WTC11 (cell line): ENCODE data around the gene FUBP3. TPM values are rescaled to one million over a fixed set of nuclear protein-coding genes. Genes with fewer than 3 reads are reported as not detected.

Experiments used
- ATAC-seq: fragments of 200-7000 bp; cut with Tn5 transposase; 2 replicates; pipeline ENCODE4 v1.10.0; 2021; ENCODE audit warnings: mild to moderate bottlenecking, moderate library complexity
- CTCF ChIA-PET: fragments of 300-600 bp; sonication (Branson Sonifier 250); formaldehyde crosslinking; loops from one replicate; lab custom pipeline; 2021; ENCODE audit warnings: antibody characterized with exemption; lab: Charles Lee
- POLR2A ChIA-PET: fragments of 350-600 bp; sonication (Branson Sonifier 250); formaldehyde crosslinking; loops from one replicate; lab custom pipeline; 2021; ENCODE audit warnings: antibody characterized with exemption; lab: Charles Lee
- DNase-seq: peaks from one replicate; pipeline ENCODE4 v3.0.0; 2021; ENCODE audit warnings: low spot score
- H3K27ac Mint-ChIP-seq: 2 replicates; pipeline ENCODE4 v1.8.0; 2021; ENCODE audit warnings: mixed read lengths
- H3K27me3 Mint-ChIP-seq: 2 replicates; pipeline ENCODE4 v1.8.0; 2021; ENCODE audit warnings: low read depth, mild to moderate bottlenecking, moderate library complexity, mixed read lengths
- H3K36me3 Mint-ChIP-seq: 2 replicates; pipeline ENCODE4 v1.8.0; 2021; ENCODE audit warnings: mixed read lengths
- H3K4me1 Mint-ChIP-seq: 2 replicates; pipeline ENCODE4 v1.8.0; 2022; ENCODE audit warnings: mixed read lengths
- H3K4me3 Mint-ChIP-seq: 2 replicates; pipeline ENCODE4 v1.8.0; 2021; ENCODE audit warnings: mild to moderate bottlenecking, moderate library complexity, mixed read lengths
- H3K9me3 Mint-ChIP-seq: 2 replicates; pipeline ENCODE4 v1.8.0; 2021; ENCODE audit warnings: mixed read lengths
- ATF1 ChIP-seq: sonication (generic); formaldehyde crosslinking; IDR thresholded peaks from 2 replicates; pipeline ENCODE4 v1.8.1; 2023; ENCODE audit warnings: mild to moderate bottlenecking, moderate library complexity, missing genetic modification reagents
- CREM ChIP-seq: sonication (generic); formaldehyde crosslinking; IDR thresholded peaks from 2 replicates; pipeline ENCODE4 v1.8.1; 2022; ENCODE audit warnings: mild to moderate bottlenecking, missing genetic modification reagents, moderate library complexity
- EMX1 ChIP-seq: fragments of 250-450 bp; sonication (Bioruptor Pico); IDR thresholded peaks from 2 replicates; pipeline ENCODE4 v1.8.0; 2021; ENCODE audit warnings: mild to moderate bottlenecking
- ETV6 ChIP-seq: sonication (generic); formaldehyde crosslinking; IDR thresholded peaks from 2 replicates; pipeline ENCODE4 v1.8.1; 2022; ENCODE audit warnings: mild to moderate bottlenecking, missing genetic modification reagents
- GABPB1 ChIP-seq: sonication (generic); formaldehyde crosslinking; IDR thresholded peaks from 2 replicates; pipeline ENCODE4 v1.8.1; 2023; ENCODE audit warnings: mild to moderate bottlenecking, missing genetic modification reagents
- HMGA2 ChIP-seq: fragments of 250-450 bp; sonication (Bioruptor Pico); IDR thresholded peaks from 2 replicates; pipeline ENCODE4 v1.4.0; 2021; ENCODE audit warnings: mild to moderate bottlenecking, moderate library complexity
- JAZF1 ChIP-seq: fragments of 250-450 bp; sonication (Bioruptor Pico); IDR thresholded peaks from 2 replicates; pipeline ENCODE4 v1.9.0; 2021; ENCODE audit warnings: moderate library complexity, mild to moderate bottlenecking, inconsistent platforms
- SMAD4 ChIP-seq: sonication (generic); formaldehyde crosslinking; IDR thresholded peaks from 2 replicates; pipeline ENCODE4 v1.8.0; 2022; ENCODE audit warnings: mild to moderate bottlenecking, missing genetic modification reagents
- SOX15 ChIP-seq: fragments of 250-450 bp; sonication (Bioruptor Pico); IDR thresholded peaks from 2 replicates; pipeline ENCODE4 v1.9.0; 2021; ENCODE audit warnings: mild to moderate bottlenecking
- TP53 ChIP-seq: sonication (generic); formaldehyde crosslinking; IDR thresholded peaks from 2 replicates; pipeline ENCODE4 v1.8.1; 2023; ENCODE audit warnings: mild to moderate bottlenecking, missing genetic modification reagents
- ZBTB21 ChIP-seq: sonication (generic); formaldehyde crosslinking; IDR thresholded peaks from 2 replicates; pipeline ENCODE4 v1.8.1; 2023; ENCODE audit warnings: mild to moderate bottlenecking, missing genetic modification reagents, borderline replicate concordance
- ZNF121 ChIP-seq: sonication (generic); formaldehyde crosslinking; IDR thresholded peaks from 2 replicates; pipeline ENCODE4 v1.8.0; 2023; ENCODE audit warnings: missing genetic modification reagents
- ZNF138 ChIP-seq: sonication (generic); formaldehyde crosslinking; conservative IDR thresholded peaks from 2 replicates; pipeline ENCODE4 v1.8.1; 2022; ENCODE audit warnings: mild to moderate bottlenecking, moderate library complexity, missing genetic modification reagents
- total RNA-seq: library from RNA; stranded (reverse); gene quantifications from 3 replicates; pipeline ENCODE4 v1.2.3, GENCODE V29; 2021
- TF ChIP-seq, protein P1 (sequence below): sonication (generic); formaldehyde crosslinking; IDR thresholded peaks from 2 replicates; pipeline ENCODE4 v1.8.0; 2023; ENCODE audit warnings: mild to moderate bottlenecking, missing genetic modification reagents
- TF ChIP-seq, protein P2 (sequence below): sonication (generic); formaldehyde crosslinking; IDR thresholded peaks from 2 replicates; pipeline ENCODE4 v1.8.1; 2023; ENCODE audit warnings: mild to moderate bottlenecking, missing genetic modification reagents
- TF ChIP-seq, protein P3 (sequence below): sonication (generic); formaldehyde crosslinking; IDR thresholded peaks from 2 replicates; pipeline ENCODE4 v1.8.0; 2022; ENCODE audit warnings: mild to moderate bottlenecking, missing genetic modification reagents
- TF ChIP-seq, protein P4 (sequence below): sonication (generic); formaldehyde crosslinking; IDR thresholded peaks from 2 replicates; pipeline ENCODE4 v1.8.1; 2023; ENCODE audit warnings: mild to moderate bottlenecking, missing genetic modification reagents, moderate library complexity
- TF ChIP-seq, protein P5 (sequence below): sonication (generic); formaldehyde crosslinking; conservative IDR thresholded peaks from 2 replicates; pipeline ENCODE4 v1.8.1; 2023; ENCODE audit warnings: mild to moderate bottlenecking, low read depth, missing genetic modification reagents, moderate library complexity
- TF ChIP-seq, protein P6 (sequence below): sonication (generic); formaldehyde crosslinking; IDR thresholded peaks from 2 replicates; pipeline ENCODE4 v1.8.0; 2022; ENCODE audit warnings: missing genetic modification reagents
- TF ChIP-seq, protein P7 (sequence below): sonication (generic); formaldehyde crosslinking; IDR thresholded peaks from 2 replicates; pipeline ENCODE4 v1.8.0; 2022; ENCODE audit warnings: mild to moderate bottlenecking, missing genetic modification reagents

Gene FUBP3
- total RNA-seq, 1 experiment from 2014 or later = 83.0 TPM

DNA sequence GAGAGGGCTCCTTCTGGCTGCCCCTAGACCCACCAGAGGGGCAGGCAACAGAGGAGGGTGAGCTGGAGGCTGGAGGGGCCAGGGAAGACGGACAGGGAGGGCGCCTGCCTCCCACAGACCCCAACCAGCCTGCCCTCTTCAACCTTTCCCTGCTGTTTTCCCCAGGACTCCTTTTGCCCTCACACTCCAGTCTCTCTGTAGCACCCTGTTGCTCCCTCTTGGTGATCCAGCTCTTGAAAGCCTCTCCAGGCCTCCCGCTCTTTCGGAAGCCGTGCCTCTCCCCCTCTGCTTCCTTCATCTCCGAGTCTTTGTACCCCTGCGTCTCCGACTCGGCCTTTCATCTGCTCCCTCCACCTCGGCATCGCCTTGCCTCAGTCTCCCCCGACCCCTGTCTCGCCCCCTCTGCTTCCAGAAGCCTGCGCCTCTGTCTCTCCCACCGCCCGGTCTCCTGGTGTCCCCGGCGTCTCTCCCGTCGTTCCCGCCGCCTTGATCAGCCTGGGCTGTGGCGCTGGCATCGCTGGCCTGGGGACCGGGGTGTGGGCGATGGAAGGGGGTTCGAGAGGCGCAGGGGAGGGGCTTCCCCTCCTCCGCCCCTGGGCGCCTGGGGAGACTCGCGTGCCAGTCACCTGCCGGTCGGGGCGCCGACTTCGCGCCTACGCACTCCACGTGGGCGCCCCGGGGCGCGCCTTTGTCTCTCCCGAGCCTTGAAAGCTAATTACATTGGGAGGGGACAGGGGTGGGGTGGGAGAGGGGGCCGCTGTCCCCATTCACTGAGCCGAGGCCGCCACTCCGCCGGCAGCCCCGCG, 79.7 kb downstream of the FUBP3 start:
- H3K27me3 Mint-ChIP-seq = peaks cover 100% of the 10 kb centered on the region
- peak overlapping the region; percentile 62 for H3K4me3 Mint-ChIP-seq
- peaks cover 16% of the 10 kb centered on the region for H3K4me1 Mint-ChIP-seq
- ChIA-PET POLR2A (interaction anchor here (1.0 kb wide), 1 partner anchor 23 kb away, joined by 3 read pairs; no protein-coding TSS in a partner anchor), CTCF (interaction anchor here (1.2 to 1.9 kb wide), 2 partner anchors 23 to 25 kb away, joined by 5 to 10 read pairs; no protein-coding TSS in a partner anchor)
- H3K9me3 Mint-ChIP-seq = no peaks in the 10 kb centered on the region
- no peak for ATAC-seq
- peak; percentile 33 for DNase-seq
- no peak overlapping the region for H3K27ac Mint-ChIP-seq
- H3K36me3 Mint-ChIP-seq = 0 out of 2 replicates have a peak, but pooled peaks cover 3% of the 10 kb centered on the region
- TF ChIP-seq, protein P1, sequence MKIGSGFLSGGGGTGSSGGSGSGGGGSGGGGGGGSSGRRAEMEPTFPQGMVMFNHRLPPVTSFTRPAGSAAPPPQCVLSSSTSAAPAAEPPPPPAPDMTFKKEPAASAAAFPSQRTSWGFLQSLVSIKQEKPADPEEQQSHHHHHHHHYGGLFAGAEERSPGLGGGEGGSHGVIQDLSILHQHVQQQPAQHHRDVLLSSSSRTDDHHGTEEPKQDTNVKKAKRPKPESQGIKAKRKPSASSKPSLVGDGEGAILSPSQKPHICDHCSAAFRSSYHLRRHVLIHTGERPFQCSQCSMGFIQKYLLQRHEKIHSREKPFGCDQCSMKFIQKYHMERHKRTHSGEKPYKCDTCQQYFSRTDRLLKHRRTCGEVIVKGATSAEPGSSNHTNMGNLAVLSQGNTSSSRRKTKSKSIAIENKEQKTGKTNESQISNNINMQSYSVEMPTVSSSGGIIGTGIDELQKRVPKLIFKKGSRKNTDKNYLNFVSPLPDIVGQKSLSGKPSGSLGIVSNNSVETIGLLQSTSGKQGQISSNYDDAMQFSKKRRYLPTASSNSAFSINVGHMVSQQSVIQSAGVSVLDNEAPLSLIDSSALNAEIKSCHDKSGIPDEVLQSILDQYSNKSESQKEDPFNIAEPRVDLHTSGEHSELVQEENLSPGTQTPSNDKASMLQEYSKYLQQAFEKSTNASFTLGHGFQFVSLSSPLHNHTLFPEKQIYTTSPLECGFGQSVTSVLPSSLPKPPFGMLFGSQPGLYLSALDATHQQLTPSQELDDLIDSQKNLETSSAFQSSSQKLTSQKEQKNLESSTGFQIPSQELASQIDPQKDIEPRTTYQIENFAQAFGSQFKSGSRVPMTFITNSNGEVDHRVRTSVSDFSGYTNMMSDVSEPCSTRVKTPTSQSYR = 0 out of 2 replicates have a peak, but pooled peaks have one; percentile 28
- TF ChIP-seq, protein P2, sequence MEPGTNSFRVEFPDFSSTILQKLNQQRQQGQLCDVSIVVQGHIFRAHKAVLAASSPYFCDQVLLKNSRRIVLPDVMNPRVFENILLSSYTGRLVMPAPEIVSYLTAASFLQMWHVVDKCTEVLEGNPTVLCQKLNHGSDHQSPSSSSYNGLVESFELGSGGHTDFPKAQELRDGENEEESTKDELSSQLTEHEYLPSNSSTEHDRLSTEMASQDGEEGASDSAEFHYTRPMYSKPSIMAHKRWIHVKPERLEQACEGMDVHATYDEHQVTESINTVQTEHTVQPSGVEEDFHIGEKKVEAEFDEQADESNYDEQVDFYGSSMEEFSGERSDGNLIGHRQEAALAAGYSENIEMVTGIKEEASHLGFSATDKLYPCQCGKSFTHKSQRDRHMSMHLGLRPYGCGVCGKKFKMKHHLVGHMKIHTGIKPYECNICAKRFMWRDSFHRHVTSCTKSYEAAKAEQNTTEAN = no peak
- no peak for TF ChIP-seq HMGA2
- TF ChIP-seq TP53 = no peak
- no peak for TF ChIP-seq ZNF138
- TF ChIP-seq ZBTB21 (CRISPR knock-in tag) = no peak
- TF ChIP-seq, protein P3, sequence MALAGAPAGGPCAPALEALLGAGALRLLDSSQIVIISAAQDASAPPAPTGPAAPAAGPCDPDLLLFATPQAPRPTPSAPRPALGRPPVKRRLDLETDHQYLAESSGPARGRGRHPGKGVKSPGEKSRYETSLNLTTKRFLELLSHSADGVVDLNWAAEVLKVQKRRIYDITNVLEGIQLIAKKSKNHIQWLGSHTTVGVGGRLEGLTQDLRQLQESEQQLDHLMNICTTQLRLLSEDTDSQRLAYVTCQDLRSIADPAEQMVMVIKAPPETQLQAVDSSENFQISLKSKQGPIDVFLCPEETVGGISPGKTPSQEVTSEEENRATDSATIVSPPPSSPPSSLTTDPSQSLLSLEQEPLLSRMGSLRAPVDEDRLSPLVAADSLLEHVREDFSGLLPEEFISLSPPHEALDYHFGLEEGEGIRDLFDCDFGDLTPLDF = no peak
- TF ChIP-seq SMAD4 = no peak
- no peak for TF ChIP-seq CREM (CRISPR knock-in tag)
- no peak for TF ChIP-seq ATF1 (CRISPR knock-in tag)
- no peak for TF ChIP-seq EMX1
- TF ChIP-seq, protein P4, sequence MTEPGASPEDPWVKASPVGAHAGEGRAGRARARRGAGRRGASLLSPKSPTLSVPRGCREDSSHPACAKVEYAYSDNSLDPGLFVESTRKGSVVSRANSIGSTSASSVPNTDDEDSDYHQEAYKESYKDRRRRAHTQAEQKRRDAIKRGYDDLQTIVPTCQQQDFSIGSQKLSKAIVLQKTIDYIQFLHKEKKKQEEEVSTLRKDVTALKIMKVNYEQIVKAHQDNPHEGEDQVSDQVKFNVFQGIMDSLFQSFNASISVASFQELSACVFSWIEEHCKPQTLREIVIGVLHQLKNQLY = no peak
- no peak for TF ChIP-seq ZNF121 (CRISPR knock-in tag)
- TF ChIP-seq GABPB1 = no peak
- TF ChIP-seq ETV6 = no peak
- TF ChIP-seq SOX15 = no peak
- TF ChIP-seq, protein P5, sequence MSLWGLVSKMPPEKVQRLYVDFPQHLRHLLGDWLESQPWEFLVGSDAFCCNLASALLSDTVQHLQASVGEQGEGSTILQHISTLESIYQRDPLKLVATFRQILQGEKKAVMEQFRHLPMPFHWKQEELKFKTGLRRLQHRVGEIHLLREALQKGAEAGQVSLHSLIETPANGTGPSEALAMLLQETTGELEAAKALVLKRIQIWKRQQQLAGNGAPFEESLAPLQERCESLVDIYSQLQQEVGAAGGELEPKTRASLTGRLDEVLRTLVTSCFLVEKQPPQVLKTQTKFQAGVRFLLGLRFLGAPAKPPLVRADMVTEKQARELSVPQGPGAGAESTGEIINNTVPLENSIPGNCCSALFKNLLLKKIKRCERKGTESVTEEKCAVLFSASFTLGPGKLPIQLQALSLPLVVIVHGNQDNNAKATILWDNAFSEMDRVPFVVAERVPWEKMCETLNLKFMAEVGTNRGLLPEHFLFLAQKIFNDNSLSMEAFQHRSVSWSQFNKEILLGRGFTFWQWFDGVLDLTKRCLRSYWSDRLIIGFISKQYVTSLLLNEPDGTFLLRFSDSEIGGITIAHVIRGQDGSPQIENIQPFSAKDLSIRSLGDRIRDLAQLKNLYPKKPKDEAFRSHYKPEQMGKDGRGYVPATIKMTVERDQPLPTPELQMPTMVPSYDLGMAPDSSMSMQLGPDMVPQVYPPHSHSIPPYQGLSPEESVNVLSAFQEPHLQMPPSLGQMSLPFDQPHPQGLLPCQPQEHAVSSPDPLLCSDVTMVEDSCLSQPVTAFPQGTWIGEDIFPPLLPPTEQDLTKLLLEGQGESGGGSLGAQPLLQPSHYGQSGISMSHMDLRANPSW (CRISPR knock-in tag) = no peak
- no peak for TF ChIP-seq JAZF1
- TF ChIP-seq, protein P6, sequence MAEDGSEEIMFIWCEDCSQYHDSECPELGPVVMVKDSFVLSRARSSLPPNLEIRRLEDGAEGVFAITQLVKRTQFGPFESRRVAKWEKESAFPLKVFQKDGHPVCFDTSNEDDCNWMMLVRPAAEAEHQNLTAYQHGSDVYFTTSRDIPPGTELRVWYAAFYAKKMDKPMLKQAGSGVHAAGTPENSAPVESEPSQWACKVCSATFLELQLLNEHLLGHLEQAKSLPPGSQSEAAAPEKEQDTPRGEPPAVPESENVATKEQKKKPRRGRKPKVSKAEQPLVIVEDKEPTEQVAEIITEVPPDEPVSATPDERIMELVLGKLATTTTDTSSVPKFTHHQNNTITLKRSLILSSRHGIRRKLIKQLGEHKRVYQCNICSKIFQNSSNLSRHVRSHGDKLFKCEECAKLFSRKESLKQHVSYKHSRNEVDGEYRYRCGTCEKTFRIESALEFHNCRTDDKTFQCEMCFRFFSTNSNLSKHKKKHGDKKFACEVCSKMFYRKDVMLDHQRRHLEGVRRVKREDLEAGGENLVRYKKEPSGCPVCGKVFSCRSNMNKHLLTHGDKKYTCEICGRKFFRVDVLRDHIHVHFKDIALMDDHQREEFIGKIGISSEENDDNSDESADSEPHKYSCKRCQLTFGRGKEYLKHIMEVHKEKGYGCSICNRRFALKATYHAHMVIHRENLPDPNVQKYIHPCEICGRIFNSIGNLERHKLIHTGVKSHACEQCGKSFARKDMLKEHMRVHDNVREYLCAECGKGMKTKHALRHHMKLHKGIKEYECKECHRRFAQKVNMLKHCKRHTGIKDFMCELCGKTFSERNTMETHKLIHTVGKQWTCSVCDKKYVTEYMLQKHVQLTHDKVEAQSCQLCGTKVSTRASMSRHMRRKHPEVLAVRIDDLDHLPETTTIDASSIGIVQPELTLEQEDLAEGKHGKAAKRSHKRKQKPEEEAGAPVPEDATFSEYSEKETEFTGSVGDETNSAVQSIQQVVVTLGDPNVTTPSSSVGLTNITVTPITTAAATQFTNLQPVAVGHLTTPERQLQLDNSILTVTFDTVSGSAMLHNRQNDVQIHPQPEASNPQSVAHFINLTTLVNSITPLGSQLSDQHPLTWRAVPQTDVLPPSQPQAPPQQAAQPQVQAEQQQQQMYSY (CRISPR knock-in tag) = 0 out of 2 replicates have a peak, but pooled peaks have one; percentile 17
- TF ChIP-seq, protein P7, sequence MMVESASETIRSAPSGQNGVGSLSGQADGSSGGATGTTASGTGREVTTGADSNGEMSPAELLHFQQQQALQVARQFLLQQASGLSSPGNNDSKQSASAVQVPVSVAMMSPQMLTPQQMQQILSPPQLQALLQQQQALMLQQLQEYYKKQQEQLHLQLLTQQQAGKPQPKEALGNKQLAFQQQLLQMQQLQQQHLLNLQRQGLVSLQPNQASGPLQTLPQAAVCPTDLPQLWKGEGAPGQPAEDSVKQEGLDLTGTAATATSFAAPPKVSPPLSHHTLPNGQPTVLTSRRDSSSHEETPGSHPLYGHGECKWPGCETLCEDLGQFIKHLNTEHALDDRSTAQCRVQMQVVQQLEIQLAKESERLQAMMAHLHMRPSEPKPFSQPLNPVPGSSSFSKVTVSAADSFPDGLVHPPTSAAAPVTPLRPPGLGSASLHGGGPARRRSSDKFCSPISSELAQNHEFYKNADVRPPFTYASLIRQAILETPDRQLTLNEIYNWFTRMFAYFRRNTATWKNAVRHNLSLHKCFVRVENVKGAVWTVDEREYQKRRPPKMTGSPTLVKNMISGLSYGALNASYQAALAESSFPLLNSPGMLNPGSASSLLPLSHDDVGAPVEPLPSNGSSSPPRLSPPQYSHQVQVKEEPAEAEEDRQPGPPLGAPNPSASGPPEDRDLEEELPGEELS (CRISPR knock-in tag) = 0 out of 2 replicates have a peak, but pooled peaks have one; percentile 28
